Activated CD4-positive, alpha-beta memory T cell treated with anti-CD3 and anti-CD28 coated beads, Interleukin-2, amount 10 ng/mL, durations not matched to agents 7 days and 5 days (primary cell): ENCODE measurements around the gene EYS. TPM values are rescaled to one million over a fixed set of nuclear protein-coding genes. Genes with fewer than 3 reads are reported as not detected.

Experiments used
- CTCF ChIA-PET: fragments of 350-600 bp; sonication (Branson Sonifier 250); formaldehyde crosslinking; loops from one replicate; lab custom pipeline; 2021; ENCODE audit warnings: antibody characterized with exemption, inconsistent platforms; lab: Charles Lee
- POLR2A ChIA-PET: fragments of 350-600 bp; sonication (Branson Sonifier 250); formaldehyde crosslinking; loops from one replicate; lab custom pipeline; 2021; ENCODE audit warnings: antibody characterized with exemption; lab: Charles Lee
- DNase-seq: peaks from one replicate; pipeline ENCODE4 v3.0.0-alpha.2; 2020
- H3K27ac Mint-ChIP-seq: one replicate; pipeline ENCODE4 v1.8.0; 2021; ENCODE audit warnings: mild to moderate bottlenecking, mixed read lengths
- H3K27me3 Mint-ChIP-seq: one replicate; pipeline ENCODE4 v1.8.0; 2021; ENCODE audit warnings: mixed read lengths
- H3K36me3 Mint-ChIP-seq: one replicate; pipeline ENCODE4 v1.8.0; 2021; ENCODE audit warnings: low read depth, mixed read lengths
- H3K4me1 Mint-ChIP-seq: one replicate; pipeline ENCODE4 v1.8.0; 2021; ENCODE audit warnings: mixed read lengths
- H3K4me3 Mint-ChIP-seq: one replicate; pipeline ENCODE4 v1.8.0; 2021; ENCODE audit warnings: mild to moderate bottlenecking, mixed read lengths
- H3K9me3 Mint-ChIP-seq: one replicate; pipeline ENCODE4 v1.8.0; 2021; ENCODE audit warnings: mixed read lengths
- total RNA-seq, 2 experiments: library from RNA; stranded (reverse); gene quantifications; one replicate each; pipeline ENCODE4 v1.2.3, GENCODE V29; 2021

EYS gene
- total RNA-seq, 2 experiments from 2014 or later = not detected

DNA sequence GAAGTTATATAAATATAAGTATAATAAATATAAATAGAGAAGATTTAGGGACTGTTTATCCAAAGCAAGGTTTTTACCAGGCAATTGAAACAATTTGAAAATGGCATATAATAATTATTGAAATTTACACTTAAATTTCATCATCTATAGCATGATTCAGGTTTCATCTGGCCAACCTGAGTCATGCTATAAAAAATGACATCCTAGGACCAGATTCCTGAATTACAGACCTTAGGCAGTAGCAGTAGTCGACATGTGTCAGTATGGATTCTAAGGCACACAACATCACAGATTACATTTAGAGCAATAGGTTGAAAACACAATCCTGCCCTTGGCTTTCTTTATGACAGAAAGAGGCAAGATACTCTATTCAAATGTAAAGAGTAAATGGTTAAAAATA lies 1479.2 kb downstream of the EYS start:
- no peak overlapping the region for H3K4me3 Mint-ChIP-seq
- no peak overlapping the region for H3K27ac Mint-ChIP-seq
- DNase-seq = no peak
- POLR2A ChIA-PET = no interaction called here
- no peaks in the 10 kb centered on the region for H3K36me3 Mint-ChIP-seq
- CTCF ChIA-PET = no interaction called here
- no peaks in the 10 kb centered on the region for H3K27me3 Mint-ChIP-seq
- H3K4me1 Mint-ChIP-seq = no peaks in the 10 kb centered on the region
- no peaks in the 10 kb centered on the region for H3K9me3 Mint-ChIP-seq

DNA sequence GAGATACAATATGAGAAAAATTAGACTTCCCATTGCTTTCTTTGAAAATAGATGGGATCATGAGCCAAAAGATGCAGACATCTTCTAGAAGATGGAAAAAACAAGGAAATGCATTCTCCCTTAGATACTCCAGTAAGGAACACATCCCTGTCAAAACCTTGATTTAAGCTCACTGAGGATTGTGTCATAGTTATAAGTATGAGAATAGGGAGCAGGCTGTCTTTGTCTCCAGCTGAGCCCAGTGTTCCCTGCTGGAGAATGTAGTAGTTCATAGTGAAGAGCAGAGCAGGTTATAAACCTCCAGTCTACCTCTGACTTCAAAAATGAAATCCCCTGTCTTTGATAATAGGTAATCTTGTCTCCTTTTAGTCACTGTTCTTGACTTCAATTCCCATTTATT lies 1481.5 kb downstream of the EYS start:
- no peaks in the 10 kb centered on the region for H3K27me3 Mint-ChIP-seq
- H3K4me1 Mint-ChIP-seq = no peaks in the 10 kb centered on the region

DNA sequence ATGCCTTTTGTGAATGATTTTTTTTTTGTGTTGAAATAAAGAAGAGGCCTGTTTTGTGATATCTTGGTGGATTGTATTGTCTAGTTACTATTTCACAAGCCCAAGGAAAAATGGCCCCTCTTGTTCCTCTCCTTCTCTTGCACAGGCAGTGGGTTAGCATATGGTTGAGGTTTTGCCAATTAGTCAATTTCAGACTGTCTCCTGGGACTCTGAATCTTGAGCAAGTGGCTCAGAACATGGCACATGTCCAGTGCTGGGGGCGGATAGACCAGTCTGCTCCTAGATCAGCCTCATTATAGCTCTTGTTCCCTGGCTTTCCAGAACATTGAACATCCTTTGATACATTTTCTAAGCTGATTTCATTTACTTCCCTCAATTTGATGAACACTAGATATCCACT lies 1482.2 kb downstream of the EYS start:
- ChIA-PET POLR2A (no interaction called here), CTCF (no interaction called here)
- Mint-ChIP-seq H3K9me3 (no peaks in the 10 kb centered on the region), H3K36me3 (no peaks in the 10 kb centered on the region), H3K27ac (no peak overlapping the region), H3K4me1 (no peaks in the 10 kb centered on the region), H3K27me3 (no peaks in the 10 kb centered on the region), H3K4me3 (no peak overlapping the region)
- no peak for DNase-seq

More for the DNA sequence above, 1481.5 kb downstream of the EYS start:
- CTCF ChIA-PET = no interaction called here
- no peak overlapping the region for H3K4me3 Mint-ChIP-seq
- POLR2A ChIA-PET = no interaction called here
- no peak for DNase-seq
- no peak overlapping the region for H3K27ac Mint-ChIP-seq
- H3K36me3 Mint-ChIP-seq = no peaks in the 10 kb centered on the region
- H3K9me3 Mint-ChIP-seq = no peaks in the 10 kb centered on the region

DNA sequence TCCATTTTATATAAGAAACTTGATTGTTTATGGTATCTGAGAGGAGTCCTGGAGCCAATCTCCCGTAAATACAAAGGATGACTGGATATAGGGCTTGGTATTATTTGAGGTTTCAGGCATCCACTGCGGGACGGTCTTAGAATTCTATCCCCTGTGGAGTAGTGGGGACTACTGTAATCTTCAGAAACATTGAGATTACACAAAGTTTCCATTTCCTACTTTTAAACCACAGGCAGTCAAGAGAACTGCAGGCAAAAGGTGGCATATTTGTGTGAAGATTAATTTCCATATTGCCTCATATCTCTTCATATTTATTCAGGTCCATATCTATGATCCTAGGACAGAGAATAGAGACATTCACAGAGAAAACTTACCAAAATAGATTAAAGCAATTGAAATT lies 1485.2 kb downstream of the EYS start:
- ChIA-PET CTCF (no interaction called here), POLR2A (no interaction called here)
- H3K4me3 Mint-ChIP-seq = no peak overlapping the region
- no peaks in the 10 kb centered on the region for H3K36me3 Mint-ChIP-seq
- no peaks in the 10 kb centered on the region for H3K4me1 Mint-ChIP-seq
- H3K9me3 Mint-ChIP-seq = peaks cover 2% of the 10 kb centered on the region
- no peak overlapping the region for H3K27ac Mint-ChIP-seq
- no peaks in the 10 kb centered on the region for H3K27me3 Mint-ChIP-seq
- no peak for DNase-seq

DNA sequence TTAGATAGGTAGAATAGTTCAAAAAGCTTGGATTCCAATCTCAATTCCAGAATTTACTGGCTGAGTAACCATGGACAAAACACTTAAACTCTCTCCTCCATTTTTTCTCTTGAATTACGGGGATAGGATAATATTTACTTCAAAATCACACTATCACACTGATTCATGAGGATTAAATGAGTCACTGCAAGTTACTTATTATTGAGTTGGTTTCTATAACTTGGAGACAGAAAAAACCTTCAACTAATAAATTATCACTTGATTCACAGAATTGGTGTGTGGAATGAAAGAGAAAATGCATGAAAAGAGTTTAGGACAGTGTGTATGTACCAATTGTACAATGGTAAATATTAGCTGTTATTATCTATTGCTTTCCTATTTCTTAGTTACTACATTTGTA lies 1486.2 kb downstream of the EYS start:
- Mint-ChIP-seq H3K4me3 (no peak overlapping the region), H3K9me3 (peaks cover 2% of the 10 kb centered on the region), H3K27ac (no peak overlapping the region), H3K36me3 (no peaks in the 10 kb centered on the region), H3K27me3 (no peaks in the 10 kb centered on the region), H3K4me1 (no peaks in the 10 kb centered on the region)
- ChIA-PET CTCF (no interaction called here), POLR2A (no interaction called here)
- no peak for DNase-seq

DNA sequence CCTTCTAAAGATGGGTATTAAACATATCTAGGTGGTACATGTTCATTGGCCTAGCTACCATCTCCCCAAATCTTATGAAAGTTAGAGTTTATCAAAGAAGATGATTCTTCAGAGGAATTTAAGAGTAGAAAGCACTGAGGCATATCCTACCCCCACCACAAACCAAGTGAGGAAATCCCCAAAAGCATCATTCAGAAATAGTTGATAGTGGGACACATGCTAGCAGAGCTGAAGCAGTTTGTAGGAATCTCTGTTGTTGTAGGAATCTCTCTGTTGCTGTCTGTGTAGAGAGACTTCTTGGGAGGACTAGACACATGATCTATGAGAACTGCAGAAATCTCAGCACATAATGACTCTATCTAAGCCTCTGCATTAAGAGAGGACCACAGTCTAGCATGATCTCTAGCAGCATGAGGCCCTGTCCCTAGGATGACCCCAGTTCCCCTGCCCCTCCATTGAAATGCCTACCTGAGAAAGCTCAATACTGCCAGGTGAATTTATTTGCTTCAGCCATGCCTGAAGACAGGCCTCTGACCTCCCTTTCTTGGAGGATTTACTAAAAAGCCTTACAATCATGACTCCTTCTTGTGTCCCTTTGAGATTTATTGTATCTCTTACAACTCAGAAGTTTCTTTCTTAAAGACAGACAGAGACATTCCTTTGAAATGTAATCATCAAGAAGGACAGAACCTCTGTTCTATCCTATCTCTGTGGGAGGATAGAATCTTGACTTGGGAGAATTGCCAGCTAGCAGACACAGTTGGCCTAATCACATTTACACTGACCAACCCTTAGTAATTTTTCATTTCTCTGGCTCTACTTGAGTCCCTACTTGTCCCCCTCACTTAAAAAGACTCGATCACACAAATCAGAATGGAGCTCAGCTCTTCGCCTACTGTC lies 1489.1 kb downstream of the EYS start:
- no peak for DNase-seq
- ChIA-PET CTCF (no interaction called here), POLR2A (no interaction called here)
- Mint-ChIP-seq H3K9me3 (peaks cover 2% of the 10 kb centered on the region), H3K4me3 (no peak overlapping the region), H3K27me3 (no peaks in the 10 kb centered on the region), H3K36me3 (no peaks in the 10 kb centered on the region), H3K4me1 (no peaks in the 10 kb centered on the region), H3K27ac (no peak overlapping the region)

DNA sequence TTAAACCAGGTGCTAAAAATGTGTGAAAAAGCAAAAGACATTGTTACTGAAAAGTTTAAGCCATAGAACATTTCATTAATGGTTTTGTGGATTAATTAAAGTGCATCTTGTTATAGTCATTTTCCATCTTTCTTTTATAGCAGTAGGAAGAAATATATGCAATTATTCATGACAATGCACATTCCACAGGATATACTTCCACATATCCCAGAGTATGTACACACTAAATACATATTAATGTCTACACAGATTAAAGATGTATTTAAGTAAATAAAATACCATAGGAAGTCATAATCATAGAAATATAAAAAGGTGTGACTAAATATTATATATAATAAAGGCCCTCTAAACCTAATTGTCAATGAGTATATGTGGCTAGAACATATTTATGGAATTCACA lies 1492.7 kb downstream of the EYS start:
- Mint-ChIP-seq H3K36me3 (no peaks in the 10 kb centered on the region), H3K4me3 (no peak overlapping the region), H3K27ac (no peak overlapping the region), H3K27me3 (no peaks in the 10 kb centered on the region), H3K4me1 (no peaks in the 10 kb centered on the region), H3K9me3 (peaks cover 2% of the 10 kb centered on the region)
- DNase-seq = no peak
- CTCF ChIA-PET = no interaction called here
- POLR2A ChIA-PET = no interaction called here

DNA sequence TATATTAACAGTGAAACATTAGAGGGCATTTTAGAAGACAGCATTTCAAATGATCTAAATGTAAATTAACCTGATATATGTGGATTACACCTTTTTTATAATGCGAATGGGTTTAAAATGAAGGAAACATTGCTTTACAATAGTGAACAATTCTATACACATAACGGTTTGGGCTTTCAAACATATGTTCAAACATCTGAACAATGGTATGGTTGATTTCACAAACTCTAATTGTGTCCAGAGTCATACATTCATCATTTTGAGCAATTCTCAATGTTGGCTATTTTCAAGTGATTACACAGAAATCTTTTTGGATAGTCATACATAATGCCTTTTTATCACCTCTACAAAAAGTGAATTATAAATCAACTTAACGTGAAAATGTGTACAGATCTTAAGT lies 1493.3 kb downstream of the EYS start:
- Mint-ChIP-seq H3K9me3 (no peaks in the 10 kb centered on the region), H3K4me3 (no peak overlapping the region), H3K27ac (no peak overlapping the region), H3K4me1 (no peaks in the 10 kb centered on the region), H3K36me3 (no peaks in the 10 kb centered on the region), H3K27me3 (no peaks in the 10 kb centered on the region)
- POLR2A ChIA-PET = no interaction called here
- DNase-seq = no peak
- CTCF ChIA-PET = no interaction called here

DNA sequence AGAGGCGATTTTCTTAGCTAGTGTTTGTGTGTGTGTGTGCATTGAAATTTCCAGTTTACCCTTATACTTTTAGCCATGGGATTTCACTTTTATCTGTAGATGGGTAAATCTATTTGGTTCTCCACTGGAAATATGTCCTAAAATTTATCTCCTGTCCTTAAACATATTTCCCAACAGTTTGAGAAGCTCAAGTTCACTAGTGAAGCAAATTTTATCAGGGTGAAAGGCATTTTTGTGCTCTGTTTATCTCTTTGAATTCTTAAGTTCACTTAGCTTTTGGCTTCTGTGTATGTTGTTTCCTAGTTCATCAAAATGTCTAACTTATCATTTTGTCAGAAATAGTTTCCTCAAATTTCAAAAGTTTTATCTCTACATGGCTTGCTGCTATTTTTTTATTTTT lies 1509.8 kb downstream of the EYS start:
- H3K9me3 Mint-ChIP-seq = peaks cover 5% of the 10 kb centered on the region
- ChIA-PET POLR2A (no interaction called here), CTCF (no interaction called here)
- no peak for DNase-seq
- no peaks in the 10 kb centered on the region for H3K27me3 Mint-ChIP-seq
- H3K36me3 Mint-ChIP-seq = no peaks in the 10 kb centered on the region
- no peak overlapping the region for H3K27ac Mint-ChIP-seq
- no peaks in the 10 kb centered on the region for H3K4me1 Mint-ChIP-seq
- no peak overlapping the region for H3K4me3 Mint-ChIP-seq

DNA sequence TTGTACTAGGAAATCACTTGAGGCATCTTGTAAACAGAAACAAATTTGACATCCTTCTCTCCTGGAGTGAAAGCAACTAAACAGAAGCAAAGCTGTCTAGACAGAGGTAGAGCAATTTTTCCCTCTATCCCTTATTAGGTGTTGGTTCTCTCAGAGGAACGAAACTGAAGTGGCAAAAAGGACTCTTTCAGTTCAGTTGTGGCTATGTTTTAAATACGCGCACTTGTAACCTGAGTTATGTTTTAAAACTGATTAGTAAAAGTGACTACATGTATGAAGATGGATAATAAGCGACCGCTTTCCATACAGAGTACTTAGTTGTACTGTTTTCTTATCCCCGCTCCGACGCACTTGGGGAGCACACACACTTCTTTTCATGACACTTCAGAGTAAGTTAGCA lies 1520.4 kb downstream of the EYS start:
- ChIA-PET POLR2A (no interaction called here), CTCF (no interaction called here)
- Mint-ChIP-seq H3K9me3 (no peaks in the 10 kb centered on the region), H3K27me3 (no peaks in the 10 kb centered on the region), H3K4me3 (no peak overlapping the region), H3K36me3 (no peaks in the 10 kb centered on the region), H3K4me1 (no peaks in the 10 kb centered on the region), H3K27ac (no peak overlapping the region)
- DNase-seq = no peak

DNA sequence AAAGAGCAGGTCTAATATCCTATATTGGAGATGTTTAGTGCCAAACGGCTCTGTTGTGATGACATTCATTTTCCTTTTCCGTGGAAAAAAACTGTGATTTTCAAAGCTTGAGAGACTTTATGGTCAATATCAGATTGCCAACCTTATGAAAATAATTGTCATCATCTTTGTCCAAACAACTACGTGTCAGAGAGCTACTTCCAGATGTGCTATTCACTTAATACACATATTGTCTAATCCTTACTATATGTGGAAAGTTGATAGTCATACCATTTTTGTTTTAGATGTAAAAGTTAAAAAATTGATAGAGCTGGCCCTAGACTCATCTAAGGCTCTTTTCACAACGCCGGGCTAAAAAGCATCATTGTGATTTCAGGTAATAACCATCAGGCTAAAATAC lies 1521.4 kb downstream of the EYS start:
- no peak overlapping the region for H3K27ac Mint-ChIP-seq
- ChIA-PET CTCF (no interaction called here), POLR2A (no interaction called here)
- no peaks in the 10 kb centered on the region for H3K36me3 Mint-ChIP-seq
- H3K4me1 Mint-ChIP-seq = no peaks in the 10 kb centered on the region
- H3K27me3 Mint-ChIP-seq = no peaks in the 10 kb centered on the region
- H3K9me3 Mint-ChIP-seq = no peaks in the 10 kb centered on the region
- no peak for DNase-seq
- no peak overlapping the region for H3K4me3 Mint-ChIP-seq

DNA sequence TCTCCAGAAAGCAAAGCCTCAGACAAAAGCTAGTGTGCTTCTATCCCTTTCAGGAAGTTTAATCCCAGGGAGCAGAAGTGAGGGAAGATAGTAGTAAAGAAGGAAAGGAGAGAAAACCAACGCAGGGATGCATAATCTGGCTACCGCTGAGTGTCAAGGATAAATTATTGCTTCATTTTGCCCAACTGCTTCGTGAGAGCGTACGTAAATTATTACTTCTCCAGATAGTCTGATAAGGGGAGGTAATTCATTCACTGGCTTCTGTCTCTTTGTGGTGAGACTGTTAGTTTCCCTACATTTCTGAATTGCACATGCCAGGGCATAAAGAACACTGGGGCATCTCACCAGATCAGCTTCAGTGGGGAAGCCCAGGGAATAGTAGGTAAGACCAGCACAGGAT lies 1531.7 kb downstream of the EYS start:
- Mint-ChIP-seq H3K36me3 (no peaks in the 10 kb centered on the region), H3K9me3 (no peaks in the 10 kb centered on the region), H3K4me3 (no peak overlapping the region), H3K27ac (no peak overlapping the region), H3K27me3 (no peaks in the 10 kb centered on the region), H3K4me1 (no peaks in the 10 kb centered on the region)
- POLR2A ChIA-PET = no interaction called here
- CTCF ChIA-PET = no interaction called here
- DNase-seq = no peak

DNA sequence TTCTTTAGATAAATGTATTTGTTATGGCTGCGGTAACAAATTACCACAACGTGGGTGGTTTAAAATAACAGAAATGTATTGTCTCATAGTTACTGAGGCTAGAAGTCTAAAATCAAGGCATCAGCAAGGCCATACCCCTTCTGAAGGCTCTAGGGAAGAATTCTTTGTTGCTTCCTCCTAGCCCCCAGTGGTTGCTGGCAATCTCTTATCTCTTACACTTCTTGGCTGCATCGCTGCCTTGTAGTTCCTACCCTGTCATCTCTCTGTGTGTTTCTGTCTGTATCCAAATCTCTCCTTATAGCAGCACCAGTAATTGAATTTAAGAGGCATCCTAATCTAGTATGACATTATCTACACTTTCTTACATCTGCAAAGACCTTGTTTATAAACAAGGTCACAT lies 1536.7 kb downstream of the EYS start:
- no peak overlapping the region for H3K4me3 Mint-ChIP-seq
- no peaks in the 10 kb centered on the region for H3K4me1 Mint-ChIP-seq
- no peaks in the 10 kb centered on the region for H3K36me3 Mint-ChIP-seq
- no peak overlapping the region for H3K27ac Mint-ChIP-seq
- H3K9me3 Mint-ChIP-seq = no peaks in the 10 kb centered on the region
- ChIA-PET CTCF (no interaction called here), POLR2A (no interaction called here)
- H3K27me3 Mint-ChIP-seq = no peaks in the 10 kb centered on the region
- no peak for DNase-seq

DNA sequence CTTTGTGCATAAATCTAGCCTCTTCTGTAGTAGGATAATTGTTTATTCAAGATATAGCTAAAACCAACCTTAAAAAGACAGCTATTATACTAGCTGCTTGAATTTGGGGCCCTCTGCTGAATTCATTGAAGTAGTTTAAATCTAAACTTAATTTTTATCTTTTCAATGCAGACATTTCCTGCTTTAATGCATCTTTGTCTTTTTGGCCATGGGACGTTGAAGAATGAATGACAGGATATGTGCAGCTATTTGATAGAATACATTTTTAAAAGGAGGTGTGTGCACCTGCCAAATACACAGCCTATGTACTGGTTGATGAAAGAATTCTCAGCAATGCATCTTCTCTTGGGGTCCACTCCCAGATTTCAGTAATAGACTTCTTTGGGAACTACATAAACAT lies 1546.5 kb downstream of the EYS start:
- Mint-ChIP-seq H3K9me3 (no peaks in the 10 kb centered on the region), H3K36me3 (no peaks in the 10 kb centered on the region), H3K4me3 (no peak overlapping the region), H3K27ac (no peak overlapping the region), H3K27me3 (no peaks in the 10 kb centered on the region), H3K4me1 (no peaks in the 10 kb centered on the region)
- POLR2A ChIA-PET = no interaction called here
- CTCF ChIA-PET = no interaction called here
- no peak for DNase-seq
